GM15510 (cell line): ENCODE data around the gene ATP8B1.

Source experiments
- POLR2A ChIP-seq: IDR thresholded peaks from 3 replicates; pipeline ENCODE4 v1.6.1; 2011; ENCODE audit warnings: borderline replicate concordance; ENCODE audit not compliant: insufficient read length; ENCODE audit errors: extremely low read depth

ATP8B1 gene

DNA sequence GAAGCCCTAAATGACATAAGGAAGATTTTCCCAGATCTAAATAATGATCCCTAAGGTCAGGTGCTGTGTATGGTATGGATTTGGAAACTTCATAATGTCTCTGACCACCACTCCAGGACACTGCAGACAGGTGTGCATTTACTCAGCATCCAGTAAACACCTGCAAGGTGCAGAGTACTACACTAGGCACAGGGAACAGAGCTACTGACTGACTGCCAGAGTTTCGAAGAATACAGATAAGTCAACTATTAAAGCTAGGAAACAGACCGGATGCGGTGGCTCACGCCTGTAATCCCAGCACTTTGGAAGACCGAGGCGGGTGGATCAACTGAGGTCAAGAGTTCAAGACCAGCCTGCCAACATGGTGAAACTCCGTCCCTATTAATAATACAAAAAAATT is 65.0 kb downstream of the ATP8B1 start:
- no peak for TF ChIP-seq POLR2A

DNA sequence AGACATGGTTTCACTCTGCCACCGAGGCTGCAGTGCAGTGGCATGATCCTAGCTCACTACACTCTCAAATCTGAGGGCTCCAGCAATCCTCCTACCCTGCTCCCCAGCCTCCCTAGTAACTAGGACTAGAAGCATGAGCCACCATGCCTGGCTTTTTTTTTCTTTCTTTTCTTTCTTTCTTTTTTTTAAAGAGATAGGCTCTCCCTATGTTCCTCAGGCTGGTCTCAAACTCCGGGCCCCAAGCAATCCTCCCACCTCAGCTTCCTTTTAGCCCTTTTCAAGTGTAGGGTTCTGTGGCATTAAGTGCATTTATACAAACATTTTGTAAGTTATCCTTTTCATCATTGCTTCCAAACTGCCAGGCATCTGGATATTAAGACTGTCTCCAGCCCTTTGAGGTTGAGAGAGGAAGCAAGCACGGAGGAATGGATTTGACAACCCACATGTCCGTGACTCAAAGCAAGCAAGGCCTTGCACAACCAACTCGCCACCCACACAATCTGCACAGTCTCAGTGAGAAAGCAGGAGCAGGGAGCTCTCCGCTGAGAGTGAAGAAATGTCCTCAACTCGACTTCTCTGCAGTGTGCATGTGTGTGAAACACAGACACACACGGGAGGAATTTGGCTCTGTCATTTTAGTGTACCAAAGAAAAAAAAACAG is 65.6 kb downstream of the ATP8B1 start:
- TF ChIP-seq POLR2A, result no peak

DNA sequence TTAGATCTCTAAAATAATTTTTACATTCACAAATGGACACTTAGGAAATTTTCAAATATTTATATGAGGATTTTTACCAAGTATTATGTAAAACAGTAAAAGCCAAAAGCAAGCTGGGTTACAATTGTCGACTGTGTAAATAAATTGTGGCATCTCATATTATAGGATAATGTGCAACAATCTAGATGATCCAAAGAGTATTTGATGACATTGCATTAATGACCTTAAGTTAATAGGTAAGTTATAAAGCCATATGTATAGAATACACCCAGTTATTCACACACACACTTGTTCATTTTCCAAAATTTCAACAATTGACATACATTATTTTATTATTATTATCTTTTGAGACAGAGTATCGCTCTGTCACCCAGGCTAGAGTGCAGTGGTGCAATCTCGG is 69.3 kb downstream of the ATP8B1 start:
- TF ChIP-seq POLR2A, result no peak

- no peak for TF ChIP-seq POLR2A
Observed at GRCh38 chr18:57730146-57730545, 73.0 kb downstream of the ATP8B1 start.

DNA sequence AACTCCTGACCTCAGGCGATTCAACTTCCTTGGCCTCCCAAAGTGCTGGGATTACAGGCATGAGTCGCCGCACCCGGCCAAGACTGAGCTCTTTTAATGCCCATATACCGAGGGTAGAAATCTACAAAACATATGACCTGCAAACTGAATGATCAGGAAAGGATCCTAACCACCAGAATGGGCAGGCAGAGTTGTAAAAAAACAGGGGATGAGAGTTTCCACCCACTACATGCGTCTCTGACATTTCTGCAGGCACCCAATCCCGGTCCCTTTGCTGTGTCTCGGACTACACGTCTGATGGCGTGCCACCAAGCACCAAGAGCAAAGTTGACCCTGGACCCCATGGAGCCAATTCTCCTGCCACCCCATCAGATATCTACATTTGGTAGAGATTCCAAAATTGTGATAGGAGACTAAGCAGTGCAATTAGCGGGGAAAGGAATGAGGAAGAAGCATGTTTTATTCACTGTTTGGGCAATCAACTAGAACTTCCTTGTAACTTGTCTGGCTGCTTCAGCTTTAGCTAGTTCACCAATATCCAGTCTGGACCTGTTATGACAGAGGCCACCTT is 74.1 kb downstream of the ATP8B1 start:
- no peak for TF ChIP-seq POLR2A

GRCh38 chr18:57727952-57728807 is 74.9 kb downstream of the ATP8B1 start:
- no peak for TF ChIP-seq POLR2A

GRCh38 chr18:57716549-57716948 is 86.6 kb downstream of the ATP8B1 start:
- no peak for TF ChIP-seq POLR2A

GRCh38 chr18:57715671-57716070 is 87.4 kb downstream of the ATP8B1 start:
- no peak for TF ChIP-seq POLR2A

DNA sequence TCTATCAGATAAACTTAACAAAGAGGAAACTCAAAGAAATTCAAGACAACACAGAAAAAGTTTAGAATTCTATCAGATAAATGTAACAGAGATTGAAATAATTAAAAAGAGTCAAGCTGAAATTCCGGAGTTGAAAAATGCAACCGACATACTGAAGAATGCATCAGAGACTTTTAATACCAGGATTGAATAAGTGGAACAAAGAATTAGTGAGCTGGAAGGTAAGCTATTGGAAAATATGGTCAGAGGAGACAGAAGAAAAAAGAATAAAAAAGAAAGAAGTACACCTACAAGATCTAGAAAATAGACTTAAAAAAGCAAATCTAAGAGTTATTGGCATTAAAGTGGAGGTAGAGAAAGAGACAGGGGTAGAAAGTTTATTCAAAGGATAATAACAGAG is 88.0 kb downstream of the ATP8B1 start:
- TF ChIP-seq POLR2A, result no peak

- no peak for TF ChIP-seq POLR2A
Observed at GRCh38 chr18:57710226-57710625, 92.9 kb downstream of the ATP8B1 start.

- no peak for TF ChIP-seq POLR2A
Observed at GRCh38 chr18:57709335-57709734, 93.8 kb downstream of the ATP8B1 start.

DNA sequence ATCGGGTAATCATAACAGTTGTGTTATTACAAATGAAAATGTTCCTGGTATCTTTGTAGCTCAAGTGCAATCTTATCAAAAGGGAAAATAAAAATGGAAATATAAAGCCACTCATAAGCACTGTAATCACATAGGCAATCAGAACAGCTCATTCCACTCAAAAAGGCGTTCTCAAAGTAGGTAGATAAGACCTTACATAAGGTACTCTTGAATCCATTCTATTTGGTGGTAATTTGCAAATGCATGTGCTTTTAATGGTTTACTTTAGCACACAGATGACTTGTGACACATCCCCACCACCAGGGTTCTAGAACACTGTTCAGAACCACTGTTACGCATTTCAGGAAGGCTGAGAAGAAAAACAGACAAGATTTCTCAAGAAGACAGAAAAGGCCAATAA is 94.8 kb downstream of the ATP8B1 start:
- no peak for TF ChIP-seq POLR2A

DNA sequence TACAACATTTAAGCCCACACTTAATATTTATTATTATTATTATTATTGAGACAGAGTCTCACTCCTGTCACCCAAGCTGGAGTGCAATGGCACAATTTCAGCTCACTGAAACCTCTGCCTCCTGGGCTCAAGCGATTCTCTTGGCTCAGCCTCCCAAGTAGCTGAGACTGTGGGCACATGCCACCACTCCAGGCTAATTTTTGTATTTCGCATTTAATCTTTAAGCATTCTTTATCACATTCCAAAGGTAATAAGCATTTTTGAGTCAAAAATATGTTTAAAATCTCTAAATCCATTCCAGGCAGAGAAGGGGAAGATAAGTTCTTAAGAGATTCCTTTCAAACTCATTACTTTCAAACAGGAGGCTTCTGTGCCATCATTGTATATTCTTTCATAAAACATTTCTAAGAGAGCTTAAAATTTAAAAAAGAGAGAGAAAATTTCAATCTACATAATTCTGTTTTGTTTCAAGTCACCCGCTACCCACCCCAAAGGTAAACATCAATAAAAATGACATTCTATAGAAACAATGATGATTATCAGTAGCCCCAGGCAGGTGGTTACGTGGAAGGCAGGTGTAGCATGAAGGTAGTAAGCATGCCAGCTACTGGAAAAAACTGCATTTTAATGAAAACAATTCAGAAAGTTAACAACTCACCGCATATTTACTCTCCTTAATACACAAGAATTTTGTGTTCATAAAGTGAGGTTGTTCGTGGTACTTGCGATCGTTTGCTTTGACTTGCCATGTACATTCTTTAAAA is 97.1 kb downstream of the ATP8B1 start:
- TF ChIP-seq POLR2A, result no peak

DNA sequence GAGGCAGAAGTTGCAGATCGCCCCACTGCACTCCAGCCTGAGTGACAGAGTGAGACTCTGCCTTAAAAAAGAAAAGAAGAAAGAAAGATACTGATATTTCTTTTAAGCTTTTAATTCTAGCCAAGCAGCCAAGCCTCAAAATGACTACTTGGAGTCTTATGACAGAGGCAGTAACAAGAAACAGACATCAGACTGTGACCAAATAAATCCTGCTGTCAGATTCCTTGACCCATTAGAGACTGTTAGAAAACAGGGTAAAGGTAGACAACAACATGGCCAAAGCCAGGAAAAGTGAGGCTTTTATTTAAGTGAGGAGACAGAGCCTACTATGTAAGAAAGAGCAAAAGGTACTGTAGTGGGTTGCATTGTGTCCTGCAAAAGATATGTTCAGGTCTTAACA is 98.1 kb downstream of the ATP8B1 start:
- TF ChIP-seq POLR2A, result no peak
